Mesothelial cell of epicardium (in vitro differentiated cells): ENCODE data around the gene RANBP2. TPM values are rescaled to one million over a fixed set of nuclear protein-coding genes. Genes with fewer than 3 reads are reported as not detected.

Experiments used
- DNase-seq, 2 experiments: peaks; one replicate each; pipeline ENCODE4 v3.0.0; 2021; ENCODE audit warnings: low spot score in 2 of 2; ENCODE audit not compliant: unreplicated experiment in 2 of 2
- H3K27ac Mint-ChIP-seq: 2 replicates; pipeline ENCODE4 v1.8.0; 2021; ENCODE audit warnings: mixed read lengths
- H3K27me3 Mint-ChIP-seq: 2 replicates; pipeline ENCODE4 v1.8.0; 2021; ENCODE audit warnings: low read depth, mixed read lengths
- H3K36me3 Mint-ChIP-seq: 2 replicates; pipeline ENCODE4 v1.8.0; 2021; ENCODE audit warnings: mixed read lengths
- H3K4me1 Mint-ChIP-seq: 2 replicates; pipeline ENCODE4 v1.8.0; 2021; ENCODE audit warnings: mixed read lengths
- H3K4me3 Mint-ChIP-seq: 2 replicates; pipeline ENCODE4 v1.8.0; 2021; ENCODE audit warnings: mild to moderate bottlenecking, moderate library complexity, mixed read lengths
- H3K9me3 Mint-ChIP-seq: 2 replicates; pipeline ENCODE4 v1.8.0; 2021; ENCODE audit warnings: mixed read lengths
- CTCF ChIP-seq: fragments of 200-600 bp; sonication (generic); IDR thresholded peaks from one replicate; pipeline ENCODE4 v1.5.0; 2021; ENCODE audit warnings: antibody characterized with exemption; ENCODE audit not compliant: unreplicated experiment
- total RNA-seq: library from RNA; stranded (reverse); gene quantifications from 3 replicates; pipeline ENCODE4 v1.2.1, GENCODE V29; 2021

RANBP2 gene
- total RNA-seq, 1 donor from 2014 or later, result 63.2 TPM

GRCh38 chr2:108834620-108835019 lies 115.3 kb downstream of the RANBP2 start:
- Mint-ChIP-seq H3K36me3 (peaks cover 52% of the 10 kb centered on the region), H3K4me1 (no peaks in the 10 kb centered on the region), H3K27ac (no peak overlapping the region)

GRCh38 chr2:108835040-108835439 lies 115.8 kb downstream of the RANBP2 start:
- Mint-ChIP-seq H3K27ac (no peak overlapping the region), H3K36me3 (peaks cover 55% of the 10 kb centered on the region), H3K4me1 (no peaks in the 10 kb centered on the region), H3K27me3 (no peaks in the 10 kb centered on the region), H3K9me3 (peaks cover 52% of the 10 kb centered on the region), H3K4me3 (no peak overlapping the region)
- DNase-seq, result no peak
- no peak for TF ChIP-seq CTCF

More at GRCh38 chr2:108834620-108835019, 115.3 kb downstream of the RANBP2 start:
- TF ChIP-seq CTCF, result no peak
- no peak for DNase-seq
- no peaks in the 10 kb centered on the region for H3K27me3 Mint-ChIP-seq
- H3K9me3 Mint-ChIP-seq, result peaks cover 48% of the 10 kb centered on the region
- H3K4me3 Mint-ChIP-seq, result no peak overlapping the region

Other genes with a start within 250 kb of the RANBP2 start
- 45.1 to 46.6 TPM (median 46.5 TPM) in 3 replicates for gene LIMS1, start 185.0 kb upstream of the RANBP2 start, total RNA-seq
- 20.4 to 22.6 TPM (median 21.3 TPM) in 3 replicates for gene CCDC138, start 67.3 kb downstream of the RANBP2 start, total RNA-seq